ENCODE results near the gene CCDC175.
A peak's percentile ranks its signal among the peaks of the same experiment; 100 is the strongest.

The CCDC175 gene

GRCh38 chr14:59480166-59480565, 96.4 kb downstream of the CCDC175 start:
- TF ChIP-seq CTCF (conservative IDR thresholded peaks at IDR 0.05; ENCODE audit: low read length) = no peak
- no peak overlapping the region for H3K4me3 ChIP-seq (ENCODE audit: low read length)
- no peak for DNase-seq (ENCODE audit: low read depth)

GRCh38 chr14:59478540-59478939, 98.1 kb downstream of the CCDC175 start:
- no peak overlapping the region for H3K4me3 ChIP-seq (ENCODE audit: low read length)
- TF ChIP-seq CTCF (conservative IDR thresholded peaks at IDR 0.05; ENCODE audit: low read length) = no peak
- DNase-seq (ENCODE audit: low read depth) = no peak

GRCh38 chr14:59475709-59476108, 100.9 kb downstream of the CCDC175 start:
- no peak overlapping the region for H3K4me3 ChIP-seq (ENCODE audit: low read length)
- DNase-seq (ENCODE audit: low read depth) = no peak
- no peak for TF ChIP-seq CTCF (conservative IDR thresholded peaks at IDR 0.05; ENCODE audit: low read length)

GRCh38 chr14:59474172-59474571, 102.4 kb downstream of the CCDC175 start:
- no peak overlapping the region for H3K4me3 ChIP-seq (ENCODE audit: low read length)
- no peak for TF ChIP-seq CTCF (conservative IDR thresholded peaks at IDR 0.05; ENCODE audit: low read length)
- DNase-seq (ENCODE audit: low read depth) = peak; percentile 12

- DNase-seq (ENCODE audit: low read depth) = no peak
- TF ChIP-seq CTCF (conservative IDR thresholded peaks at IDR 0.05; ENCODE audit: low read length) = no peak
- peak within 1 kb of the TSS; percentile 60 for H3K4me3 ChIP-seq (ENCODE audit: low read length)
These were observed 111.1 kb downstream of the CCDC175 start, which contains the start of gene GPR135 for GRCh38 chr14:59465316-59466135. Gene GPR135, minus strand, starts transcription at chr14:59465380. Its CDS starts 154 bp downstream, at chr14:59465226.

GRCh38 chr14:59464486-59465315, 111.9 kb downstream of the CCDC175 start:
- peak; percentile 45 for DNase-seq (ENCODE audit: low read depth)
- peak overlapping the region; percentile 60 for H3K4me3 ChIP-seq (ENCODE audit: low read length)
- no peak for TF ChIP-seq CTCF (conservative IDR thresholded peaks at IDR 0.05; ENCODE audit: low read length)

All from AG10803 (cell line).